ENCODE data around the gene IL18. TPM values are rescaled to one million over a fixed set of nuclear protein-coding genes. Genes with fewer than 3 reads are reported as not detected.

Gene IL18
- total RNA-seq (2021), result 0.31 TPM in 1 of 2 replicates, not detected in the other
- long read RNA-seq, result 0 reads

GRCh38 chr11:112163875-112164685 lies at the start of gene IL18:
TSS of gene IL18 (minus strand) at chr11:112164094. CDS start at chr11:112155053, 9,041 bp downstream.
- no peaks in the 10 kb centered on the region for H3K36me3 Mint-ChIP-seq (ENCODE audit: insufficient read depth in 1 of 3, low read depth in 3 of 3)

More at GRCh38 chr11:112163875-112164685, at the start of gene IL18:
- Mint-ChIP-seq H3K27me3 (ENCODE audit: low read depth) (peaks cover 2% of the 10 kb centered on the region; the same call in 1 of the 2 replicates), H3K4me1 (peaks cover 7 to 8% of the 10 kb centered on the region in 2 experiments), H3K4me3 (no peak within 1 kb of the TSS), H3K9me3 (no peaks in the 10 kb centered on the region), H3K27ac (no peak within 1 kb of the TSS)
- H2BK120ac ChIP-seq (ENCODE audit: low read depth, low read length, poor library complexity, severe bottlenecking), result no peak within 1 kb of the TSS
- H3K79me2 ChIP-seq (ENCODE audit: insufficient read depth, low read length), result no peaks in the 10 kb centered on the region
- no peak within 1 kb of the TSS for H2BK15ac ChIP-seq (ENCODE audit: low read depth, low read length)
- H2BK20ac ChIP-seq (ENCODE audit: low read depth, low read length, poor library complexity, severe bottlenecking), result no peak within 1 kb of the TSS
- no peak within 1 kb of the TSS for H3T11ph ChIP-seq (ENCODE audit: low read length)
- no peak within 1 kb of the TSS for H3K9ac ChIP-seq (ENCODE audit: extremely low read depth, insufficient read length, low read length)
- no CpG with 5 or more reads among the region's 12 CpGs for WGBS (ENCODE audit: extremely low coverage, insufficient read length, low lambda C conversion rate)
- H3K4ac ChIP-seq (ENCODE audit: low read depth, low read length), result no peak within 1 kb of the TSS
- H3K23ac ChIP-seq (ENCODE audit: insufficient read length, low read depth, low read length), result no peak within 1 kb of the TSS
- H3K9me3 ChIP-seq (ENCODE audit: control insufficient read depth, low read depth, low read length), result no peaks in the 10 kb centered on the region
- H3K79me1 ChIP-seq (ENCODE audit: insufficient read depth, low read depth, low read length, poor library complexity, severe bottlenecking), result no peaks in the 10 kb centered on the region
- H2BK12ac ChIP-seq (ENCODE audit: insufficient read length, low read depth, low read length), result no peak within 1 kb of the TSS
- no peak for TF ChIP-seq CTCF (conservative IDR thresholded peaks at IDR 0.05)
- H4K5ac ChIP-seq (ENCODE audit: insufficient read length, low read depth, low read length), result no peak within 1 kb of the TSS
- no peak within 1 kb of the TSS for H3K4me2 ChIP-seq (ENCODE audit: insufficient read depth, insufficient read length, low read length)
- no peak within 1 kb of the TSS for H4K91ac ChIP-seq (ENCODE audit: insufficient read length, low read depth, low read length)
- H3K27ac ChIP-seq (ENCODE audit: insufficient read length, low read depth, low read length), result no peak within 1 kb of the TSS
- no peak within 1 kb of the TSS for H4K8ac ChIP-seq (replicated peaks; ENCODE audit: insufficient read length, low read depth, low read length)
- no peak within 1 kb of the TSS for H3K14ac ChIP-seq (ENCODE audit: insufficient read depth, low read length)
- DNase-seq, result peak; percentile 67
- no peak within 1 kb of the TSS for H3K18ac ChIP-seq (ENCODE audit: insufficient read length, low read depth, low read length)
- no peaks in the 10 kb centered on the region for H3K23me2 ChIP-seq (ENCODE audit: insufficient read length, low read depth, low read length, poor library complexity, severe bottlenecking)
- no peaks in the 10 kb centered on the region for H4K20me1 ChIP-seq (ENCODE audit: control insufficient read depth, insufficient read depth, insufficient read length)
- no peak within 1 kb of the TSS for H2AFZ ChIP-seq (ENCODE audit: low read length)
- H2AK5ac ChIP-seq (ENCODE audit: insufficient read length, low read length), result no peak within 1 kb of the TSS
- H3K27me3 ChIP-seq (ENCODE audit: insufficient read depth, low read length), result no peaks in the 10 kb centered on the region
- no peak within 1 kb of the TSS for H3K56ac ChIP-seq (ENCODE audit: insufficient read length, low read depth, low read length)
- H2BK5ac ChIP-seq (ENCODE audit: insufficient read length, low read length), result no peak within 1 kb of the TSS
- peaks cover 3% of the 10 kb centered on the region; the same call in 1 of the 2 replicates for H3K4me1 ChIP-seq (ENCODE audit: insufficient read depth, low read length)

Data from H9 (cell line).